CD4-positive, alpha-beta memory T cell (primary cell): Measurements from ENCODE around the gene DNA2. TPM values are rescaled to one million over a fixed set of nuclear protein-coding genes. Genes with fewer than 3 reads are reported as not detected.
A peak's percentile ranks its signal among the peaks of the same experiment; 100 is the strongest.
"Not testable (repeated sequence)": the region's sequence is repeated elsewhere in the genome, so short reads cannot be mapped to it uniquely, and the experiment has no call there.

Experiments
- CTCF ChIA-PET: fragments of 350-600 bp; sonication (Branson Sonifier 250); formaldehyde crosslinking; loops from one replicate; lab custom pipeline; 2021; ENCODE audit warnings: inconsistent platforms; ENCODE audit not compliant: partially characterized antibody; lab: Charles Lee
- POLR2A ChIA-PET: fragments of 350-600 bp; sonication (Branson Sonifier 250); formaldehyde crosslinking; loops from one replicate; lab custom pipeline; 2021; ENCODE audit not compliant: partially characterized antibody; lab: Charles Lee
- DNase-seq, 5 donors: peaks; one replicate each; pipeline versions ENCODE4 v3.0.0 to v3.0.0-alpha.2; 2020 to 2022; ENCODE audit warnings: mixed read lengths in 1 of 5
- H3K27ac ChIP-seq: one replicate; pipeline ENCODE4 v1.7.0; 2013; ENCODE audit warnings: low read depth, low read length
- H3K27me3 ChIP-seq: 2 replicates; pipeline ENCODE4 v1.7.0; 2013; ENCODE audit warnings: mild to moderate bottlenecking, low read length, moderate library complexity; ENCODE audit not compliant: insufficient read depth
- H3K36me3 ChIP-seq: 2 replicates; pipeline ENCODE4 v1.7.0; 2013; ENCODE audit warnings: mild to moderate bottlenecking, low read length, moderate library complexity; ENCODE audit not compliant: insufficient read depth
- H3K4me1 ChIP-seq: 2 replicates; pipeline ENCODE4 v1.7.0; 2013; ENCODE audit warnings: mild to moderate bottlenecking, low read length, moderate library complexity; ENCODE audit not compliant: insufficient read depth
- H3K4me3 ChIP-seq, 2 donors: one replicate each; pipeline ENCODE4 v1.7.0; 2013; ENCODE audit warnings: low read length in 2 of 2, mild to moderate bottlenecking in 1 of 2
- H3K9me3 ChIP-seq, 2 donors: one replicate each; pipeline ENCODE4 v1.7.0; 2013; ENCODE audit warnings: low read length in 2 of 2, control low read depth in 1 of 2; ENCODE audit not compliant: control insufficient read depth in 1 of 2
- H3K27ac Mint-ChIP-seq, 7 donors: one replicate each; pipeline ENCODE4 v1.8.0; 2020 to 2021; ENCODE audit warnings: mixed read lengths in 7 of 7, mild to moderate bottlenecking in 6 of 7, inconsistent platforms in 3 of 7, moderate library complexity in 3 of 7
- H3K27me3 Mint-ChIP-seq, 2 donors: one replicate each; pipeline ENCODE4 v1.8.0; 2020 to 2021; ENCODE audit warnings: mixed read lengths in 2 of 2
- H3K36me3 Mint-ChIP-seq, 2 donors: one replicate each; pipeline ENCODE4 v1.8.0; 2020 to 2021; ENCODE audit warnings: mixed read lengths in 2 of 2, inconsistent platforms in 1 of 2, mild to moderate bottlenecking in 1 of 2
- H3K4me1 Mint-ChIP-seq, 4 donors: one replicate each; pipeline ENCODE4 v1.8.0; 2020 to 2021; ENCODE audit warnings: mixed read lengths in 4 of 4, mild to moderate bottlenecking in 1 of 4
- H3K4me3 Mint-ChIP-seq, 8 donors: one replicate each; pipeline ENCODE4 v1.8.0; 2020 to 2021; ENCODE audit warnings: mixed read lengths in 8 of 8, mild to moderate bottlenecking in 7 of 8, moderate library complexity in 6 of 8, inconsistent platforms in 3 of 8
- H3K9me3 Mint-ChIP-seq, 8 donors: one replicate each; pipeline ENCODE4 v1.8.0; 2020 to 2021; ENCODE audit warnings: mixed read lengths in 8 of 8, mild to moderate bottlenecking in 5 of 8, inconsistent platforms in 3 of 8, moderate library complexity in 1 of 8
- intact Hi-C: fragments of 100-400 bp; cut with micrococcal nuclease; formaldehyde crosslinking; loops from one replicate; pipeline ENCODE4 v1.15.1; 2023
- polyA plus RNA-seq, 2 donors: library from polyadenylated mRNA; unstranded; fragments of 300-500 nt; fragmentation: Illumina TruSeq; gene quantifications; one replicate each; pipeline ENCODE4 v1.2.3, GENCODE V29; 2021
- total RNA-seq, 2 experiments: library from RNA; stranded (reverse); gene quantifications; one replicate each; pipeline ENCODE4 v1.2.3, GENCODE V29; 2021

Gene DNA2
- total RNA-seq (1 to 10 TPM; 5.4 to 7.7 TPM), polyA plus RNA-seq (1 to 10 TPM in 1 of 2 donors, under 1 TPM in 1; 0.36 to 1.2 TPM)

GRCh38 chr10:68471586-68472408 lies at the start of gene DNA2:
DNA2 (minus strand) TSS chr10:68471973; CDS start chr10:68471864, 109 bp downstream.
- peak within 1 kb of the TSS; percentile 53 to 97 for H3K4me3 ChIP-seq
- peak; percentile 58 to 76 (median 70) for DNase-seq
- Mint-ChIP-seq H3K4me3 (peak within 1 kb of the TSS; percentile 94 to 99 (median 97)), H3K4me1 (peaks cover 5 to 24% (median 14%) of the 10 kb centered on the region in 4 donors), H3K9me3 (peaks cover 0 to 2% (median 0%) of the 10 kb centered on the region in 8 donors), H3K27ac (peak within 1 kb of the TSS in 6 of 7 donors; percentile 59 to 96 (median 89)), H3K27me3 (no peaks in the 10 kb centered on the region), H3K36me3 (peaks cover 0 to 4% of the 10 kb centered on the region in 2 donors)
- no peaks in the 10 kb centered on the region for H3K27me3 ChIP-seq
- H3K36me3 ChIP-seq: no peaks in the 10 kb centered on the region
- intact Hi-C loops: no loop called here
- peaks cover 16% of the 10 kb centered on the region for H3K4me1 ChIP-seq
- CTCF ChIA-PET: interaction anchor here (1.0 kb wide), 1 partner anchor 259 kb away, joined by 3 read pairs; no protein-coding TSS in a partner anchor
- no peaks in the 10 kb centered on the region for H3K9me3 ChIP-seq
- peak within 1 kb of the TSS; percentile 44 for H3K27ac ChIP-seq
- POLR2A ChIA-PET: interaction anchor here (1.3 kb wide), 1 partner anchor 140 kb away, joined by 4 read pairs; the partner anchor contains the start of genes HNRNPH3 and PBLD

- H3K4me1 Mint-ChIP-seq, intact Hi-C loops, DNase-seq, H3K27me3 ChIP-seq, POLR2A ChIA-PET, CTCF ChIA-PET, H3K9me3 Mint-ChIP-seq, H3K27me3 Mint-ChIP-seq, H3K4me3 Mint-ChIP-seq, H3K27ac Mint-ChIP-seq, H3K4me1 ChIP-seq, H3K4me3 ChIP-seq, H3K27ac ChIP-seq, H3K9me3 ChIP-seq: not testable (repeated sequence)
- H3K36me3 ChIP-seq: peaks cover 11% of the 10 kb centered on the region
- H3K36me3 Mint-ChIP-seq: peaks cover 10 to 32% of the 10 kb centered on the region in 2 donors
These were observed 46.8 kb upstream of the DNA2 start for GRCh38 chr10:68518609-68519008.

- POLR2A ChIA-PET: no interaction called here
- no peak overlapping the region for H3K4me3 Mint-ChIP-seq
- no peak for DNase-seq
- no peak overlapping the region for H3K4me3 ChIP-seq
- no peaks in the 10 kb centered on the region for H3K9me3 ChIP-seq
- H3K9me3 Mint-ChIP-seq: no peaks in the 10 kb centered on the region
- no peaks in the 10 kb centered on the region for H3K27me3 ChIP-seq
- H3K36me3 Mint-ChIP-seq: peaks cover 12 to 32% of the 10 kb centered on the region in 2 donors
- no peak overlapping the region for H3K27ac ChIP-seq
- H3K4me1 Mint-ChIP-seq: peaks cover 0 to 5% (median 4%) of the 10 kb centered on the region in 4 donors
- CTCF ChIA-PET: no interaction called here
- peaks cover 11% of the 10 kb centered on the region for H3K36me3 ChIP-seq
- H3K27ac Mint-ChIP-seq: peak overlapping the region in 1 of 7 donors; percentile 4
- no peaks in the 10 kb centered on the region for H3K27me3 Mint-ChIP-seq
- no peaks in the 10 kb centered on the region for H3K4me1 ChIP-seq
- intact Hi-C loops: no loop called here
These were observed 45.4 kb upstream of the DNA2 start for GRCh38 chr10:68517188-68517587.

- CTCF ChIA-PET: no interaction called here
- no peaks in the 10 kb centered on the region for H3K9me3 Mint-ChIP-seq
These were observed 45.0 kb upstream of the DNA2 start for GRCh38 chr10:68516766-68517165.

GRCh38 chr10:68516216-68516615 lies 44.4 kb upstream of the DNA2 start:
- H3K36me3 ChIP-seq: peaks cover 11% of the 10 kb centered on the region
- H3K27me3 ChIP-seq, H3K4me3 ChIP-seq, DNase-seq, H3K4me3 Mint-ChIP-seq, intact Hi-C loops, H3K27ac ChIP-seq, H3K9me3 ChIP-seq, H3K27me3 Mint-ChIP-seq, CTCF ChIA-PET, H3K9me3 Mint-ChIP-seq, POLR2A ChIA-PET, H3K4me1 ChIP-seq, H3K4me1 Mint-ChIP-seq: not testable (repeated sequence)
- peaks cover 11 to 30% of the 10 kb centered on the region in 2 donors for H3K36me3 Mint-ChIP-seq
- peak overlapping the region in 1 of 7 donors; percentile 61 for H3K27ac Mint-ChIP-seq

More at GRCh38 chr10:68516766-68517165, 45.0 kb upstream of the DNA2 start:
- POLR2A ChIA-PET: no interaction called here
- intact Hi-C loops: no loop called here
- H3K4me3 ChIP-seq: no peak overlapping the region
- H3K27me3 ChIP-seq: no peaks in the 10 kb centered on the region
- H3K27me3 Mint-ChIP-seq: no peaks in the 10 kb centered on the region
- peaks cover 11% of the 10 kb centered on the region for H3K36me3 ChIP-seq
- H3K4me3 Mint-ChIP-seq: no peak overlapping the region
- peaks cover 8 to 28% of the 10 kb centered on the region in 2 donors for H3K36me3 Mint-ChIP-seq
- DNase-seq: no peak
- no peaks in the 10 kb centered on the region for H3K4me1 ChIP-seq
- H3K27ac ChIP-seq: no peak overlapping the region
- H3K4me1 Mint-ChIP-seq: peaks cover 0 to 5% (median 2%) of the 10 kb centered on the region in 4 donors
- H3K27ac Mint-ChIP-seq: peak overlapping the region in 1 of 7 donors; percentile 46
- H3K9me3 ChIP-seq: no peaks in the 10 kb centered on the region

- ChIA-PET POLR2A (no interaction called here), CTCF (no interaction called here)
- intact Hi-C loops: no loop called here
- H3K36me3 ChIP-seq: no peaks in the 10 kb centered on the region
- no peak for DNase-seq
- no peaks in the 10 kb centered on the region for H3K27me3 ChIP-seq
- no peaks in the 10 kb centered on the region for H3K9me3 ChIP-seq
- Mint-ChIP-seq H3K4me1 (no peaks in the 10 kb centered on the region), H3K9me3 (no peaks in the 10 kb centered on the region), H3K27ac (no peak overlapping the region), H3K4me3 (no peak overlapping the region), H3K36me3 (peaks cover 13 to 17% of the 10 kb centered on the region in 2 donors), H3K27me3 (no peaks in the 10 kb centered on the region)
- H3K4me1 ChIP-seq: no peaks in the 10 kb centered on the region
- no peak overlapping the region for H3K4me3 ChIP-seq
- no peak overlapping the region for H3K27ac ChIP-seq
These were observed 36.3 kb upstream of the DNA2 start for GRCh38 chr10:68508090-68508489.

GRCh38 chr10:68506411-68506810 lies 34.6 kb upstream of the DNA2 start:
- no peaks in the 10 kb centered on the region for H3K9me3 ChIP-seq
- H3K4me3 Mint-ChIP-seq: no peak overlapping the region
- H3K27ac Mint-ChIP-seq: no peak overlapping the region
- no peaks in the 10 kb centered on the region for H3K27me3 Mint-ChIP-seq
- H3K9me3 Mint-ChIP-seq: no peaks in the 10 kb centered on the region
- H3K4me1 Mint-ChIP-seq: no peaks in the 10 kb centered on the region
- H3K36me3 ChIP-seq: no peaks in the 10 kb centered on the region
- no peak for DNase-seq
- intact Hi-C loops: no loop called here
- no peaks in the 10 kb centered on the region for H3K4me1 ChIP-seq
- H3K27me3 ChIP-seq: no peaks in the 10 kb centered on the region
- ChIA-PET CTCF (no interaction called here), POLR2A (no interaction called here)
- H3K36me3 Mint-ChIP-seq: peaks cover 10 to 25% of the 10 kb centered on the region in 2 donors
- no peak overlapping the region for H3K27ac ChIP-seq
- H3K4me3 ChIP-seq: no peak overlapping the region
